Nephron (organoid): ENCODE measurements around the gene SLMAP.

ENCODE experiments used
- H3K27ac Mint-ChIP-seq, 3 experiments: 2 replicates each; pipeline ENCODE4 v1.8.0; 2020; ENCODE audit warnings: mixed read lengths in 3 of 3, mild to moderate bottlenecking in 2 of 3, moderate library complexity in 1 of 3
- H3K27me3 Mint-ChIP-seq: 2 replicates; pipeline ENCODE4 v1.8.0; 2021; ENCODE audit warnings: low read depth, mild to moderate bottlenecking, moderate library complexity, mixed read lengths
- H3K36me3 Mint-ChIP-seq: 2 replicates; pipeline ENCODE4 v1.8.0; 2020; ENCODE audit warnings: low read depth, mixed read lengths
- H3K4me1 Mint-ChIP-seq: 2 replicates; pipeline ENCODE4 v1.8.0; 2020; ENCODE audit warnings: mixed read lengths
- H3K4me3 Mint-ChIP-seq, 3 experiments: 2 replicates each; pipeline ENCODE4 v1.8.0; 2020; ENCODE audit warnings: mild to moderate bottlenecking in 3 of 3, mixed read lengths in 3 of 3, moderate library complexity in 2 of 3
- H3K9me3 Mint-ChIP-seq: 2 replicates; pipeline ENCODE4 v1.8.0; 2020; ENCODE audit warnings: mixed read lengths
- TF ChIP-seq, protein P1 (sequence below), 3 experiments: fragments of 200-600 bp; sonication (generic); IDR thresholded peaks; one replicate each; pipeline ENCODE4 v1.5.0; 2021; ENCODE audit warnings: antibody characterized with exemption in 3 of 3; ENCODE audit not compliant: unreplicated experiment in 3 of 3

The SLMAP gene

DNA sequence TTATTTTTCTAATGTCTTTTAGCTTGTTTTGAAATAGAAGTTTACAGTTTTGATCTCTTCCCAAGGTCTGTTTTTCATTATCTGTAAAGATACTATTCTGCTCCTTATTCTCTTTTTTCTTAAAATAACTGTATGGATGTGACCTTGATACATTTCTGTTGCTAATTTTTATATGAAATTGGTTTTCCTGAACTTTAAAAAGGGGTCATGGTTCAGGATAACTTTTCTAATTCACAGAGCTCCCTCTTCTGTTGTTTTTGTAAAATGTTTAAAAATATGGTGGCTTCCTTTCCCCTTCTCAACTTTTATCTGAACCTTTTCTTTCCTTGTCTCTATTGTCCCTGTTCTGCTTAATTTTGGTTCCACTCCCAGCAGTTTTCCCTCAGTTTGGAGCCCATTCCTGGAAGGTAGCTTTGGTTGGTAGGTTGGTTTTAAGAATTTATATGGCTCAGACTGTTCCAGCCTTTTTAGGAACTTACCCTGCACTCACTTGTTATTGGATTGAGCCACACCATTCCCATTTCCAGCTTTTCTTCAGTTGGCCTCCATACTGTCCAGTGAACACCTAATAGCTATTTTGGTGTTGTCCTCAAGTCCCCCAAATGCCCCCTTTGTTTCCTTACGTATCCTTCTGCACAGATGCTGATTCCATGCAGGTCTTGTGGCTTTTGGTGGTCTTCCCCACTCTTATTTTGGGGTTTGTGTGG, 70.3 kb downstream of the SLMAP start:
- Mint-ChIP-seq H3K4me1 (peaks cover 36% of the 10 kb centered on the region), H3K36me3 (peaks cover 3% of the 10 kb centered on the region), H3K9me3 (no peaks in the 10 kb centered on the region), H3K4me3 (no peak overlapping the region), H3K27ac (peak overlapping the region in 2 of 3 experiments; percentile 6 to 30), H3K27me3 (no peaks in the 10 kb centered on the region)
- TF ChIP-seq, protein P1, sequence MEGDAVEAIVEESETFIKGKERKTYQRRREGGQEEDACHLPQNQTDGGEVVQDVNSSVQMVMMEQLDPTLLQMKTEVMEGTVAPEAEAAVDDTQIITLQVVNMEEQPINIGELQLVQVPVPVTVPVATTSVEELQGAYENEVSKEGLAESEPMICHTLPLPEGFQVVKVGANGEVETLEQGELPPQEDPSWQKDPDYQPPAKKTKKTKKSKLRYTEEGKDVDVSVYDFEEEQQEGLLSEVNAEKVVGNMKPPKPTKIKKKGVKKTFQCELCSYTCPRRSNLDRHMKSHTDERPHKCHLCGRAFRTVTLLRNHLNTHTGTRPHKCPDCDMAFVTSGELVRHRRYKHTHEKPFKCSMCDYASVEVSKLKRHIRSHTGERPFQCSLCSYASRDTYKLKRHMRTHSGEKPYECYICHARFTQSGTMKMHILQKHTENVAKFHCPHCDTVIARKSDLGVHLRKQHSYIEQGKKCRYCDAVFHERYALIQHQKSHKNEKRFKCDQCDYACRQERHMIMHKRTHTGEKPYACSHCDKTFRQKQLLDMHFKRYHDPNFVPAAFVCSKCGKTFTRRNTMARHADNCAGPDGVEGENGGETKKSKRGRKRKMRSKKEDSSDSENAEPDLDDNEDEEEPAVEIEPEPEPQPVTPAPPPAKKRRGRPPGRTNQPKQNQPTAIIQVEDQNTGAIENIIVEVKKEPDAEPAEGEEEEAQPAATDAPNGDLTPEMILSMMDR (IDR thresholded peaks at IDR 0.05; ENCODE audit: unreplicated experiment in 3 of 3) = peak in 1 of 3 experiments; percentile 13

- H3K4me3 Mint-ChIP-seq = no peak overlapping the region
- H3K36me3 Mint-ChIP-seq = peaks cover 10% of the 10 kb centered on the region
- H3K27me3 Mint-ChIP-seq = no peaks in the 10 kb centered on the region
- H3K9me3 Mint-ChIP-seq = no peaks in the 10 kb centered on the region
- H3K27ac Mint-ChIP-seq = peak overlapping the region in 2 of 3 experiments; percentile 21 to 50
- TF ChIP-seq, protein P1 (IDR thresholded peaks at IDR 0.05; ENCODE audit: unreplicated experiment in 3 of 3) = no peak
- H3K4me1 Mint-ChIP-seq = peaks cover 30% of the 10 kb centered on the region
Observed at GRCh38 chr3:57826952-57827723, 71.0 kb downstream of the SLMAP start.

DNA sequence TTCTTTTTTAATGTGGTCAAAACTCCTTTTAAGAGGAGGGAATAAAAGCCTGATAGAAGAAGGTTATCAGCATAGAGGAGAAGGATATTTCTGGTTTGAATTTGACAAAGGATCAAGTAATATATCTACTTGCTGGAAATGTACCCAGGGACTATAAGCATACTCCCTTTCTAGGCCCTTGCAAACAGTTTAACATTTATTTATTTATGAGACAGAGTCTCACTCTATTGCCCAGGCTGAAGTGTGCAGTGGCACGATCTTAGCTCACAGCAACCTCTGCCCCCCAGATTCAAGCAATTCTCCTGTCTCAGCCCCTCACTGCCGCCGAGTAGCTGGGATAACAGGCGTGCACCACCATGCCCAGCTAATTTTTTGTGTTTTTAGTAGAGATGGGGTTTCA, 71.6 kb downstream of the SLMAP start:
- Mint-ChIP-seq H3K4me1 (peaks cover 25% of the 10 kb centered on the region), H3K27ac (peak overlapping the region in 2 of 3 experiments; percentile 21 to 50), H3K4me3 (no peak overlapping the region), H3K36me3 (peaks cover 15% of the 10 kb centered on the region), H3K27me3 (no peaks in the 10 kb centered on the region), H3K9me3 (no peaks in the 10 kb centered on the region)
- TF ChIP-seq, protein P1 (IDR thresholded peaks at IDR 0.05; ENCODE audit: unreplicated experiment in 3 of 3) = no peak

DNA sequence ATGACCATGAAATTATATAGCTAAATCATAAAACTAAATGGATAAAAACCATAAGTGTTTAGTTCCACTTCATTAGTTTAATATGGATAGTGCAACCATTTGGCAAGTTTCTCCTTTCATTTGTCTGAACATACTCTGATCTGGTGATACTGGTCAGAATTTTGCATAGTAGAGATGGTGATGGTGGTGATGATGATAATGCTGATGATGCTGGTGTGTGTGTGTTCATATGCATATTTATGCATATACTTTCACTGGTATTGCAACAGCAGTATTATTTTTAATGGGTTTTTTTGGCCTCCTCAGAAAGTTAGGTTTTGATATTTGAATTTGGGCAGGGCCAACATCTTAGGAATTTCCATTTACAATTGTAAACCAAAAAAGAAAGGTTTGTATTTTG, 76.4 kb downstream of the SLMAP start:
- TF ChIP-seq, protein P1 (IDR thresholded peaks at IDR 0.05; ENCODE audit: unreplicated experiment in 3 of 3) = no peak
- Mint-ChIP-seq H3K4me1 (peaks cover 7% of the 10 kb centered on the region), H3K4me3 (no peak overlapping the region), H3K36me3 (peaks cover 25% of the 10 kb centered on the region), H3K27ac (no peak overlapping the region), H3K27me3 (no peaks in the 10 kb centered on the region), H3K9me3 (no peaks in the 10 kb centered on the region)

DNA sequence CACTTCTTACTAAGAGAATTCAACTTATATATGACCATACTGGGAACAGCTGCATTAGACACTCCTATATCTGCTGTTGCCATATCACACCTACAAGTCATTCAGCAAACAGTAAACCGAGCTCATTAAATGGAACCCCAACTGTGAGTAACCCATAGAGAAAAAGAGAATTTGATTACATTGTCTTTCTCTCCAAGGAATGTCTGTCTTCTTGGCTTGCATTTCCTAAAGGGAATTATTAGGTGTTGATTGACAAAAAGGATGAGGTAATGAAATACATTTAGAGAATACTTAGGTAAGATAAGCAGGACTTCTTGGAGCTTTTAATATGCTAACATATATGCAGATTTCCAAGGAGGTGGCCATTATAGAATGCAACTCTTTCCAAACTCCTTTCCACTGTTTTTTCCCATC, 76.8 kb downstream of the SLMAP start:
- Mint-ChIP-seq H3K9me3 (no peaks in the 10 kb centered on the region), H3K27ac (no peak overlapping the region), H3K27me3 (no peaks in the 10 kb centered on the region), H3K4me1 (peaks cover 3% of the 10 kb centered on the region), H3K36me3 (peaks cover 25% of the 10 kb centered on the region), H3K4me3 (no peak overlapping the region)
- TF ChIP-seq, protein P1 (IDR thresholded peaks at IDR 0.05; ENCODE audit: unreplicated experiment in 3 of 3) = no peak
